Measurements from ENCODE around the gene ADAMTS12.

ADAMTS12 gene

GRCh38 chr5:33831041-33831440 is 60.7 kb downstream of the ADAMTS12 start:
- no peak overlapping the region for H3K4me3 ChIP-seq (ENCODE audit: low read depth, low read length)
- TF ChIP-seq CTCF (IDR thresholded peaks at IDR 0.05; ENCODE audit: low read depth, low read length, missing control alignments) = no peak
- in situ Hi-C loops (cut with HindIII; ENCODE audit: low sequenced_read_pairs) = no loop called here
- DNase-seq (ENCODE audit: low read depth) = no peak

GRCh38 chr5:33829430-33829829 is 62.4 kb downstream of the ADAMTS12 start:
- no peak for TF ChIP-seq CTCF (IDR thresholded peaks at IDR 0.05; ENCODE audit: low read depth, low read length, missing control alignments)
- in situ Hi-C loops (cut with HindIII; ENCODE audit: low sequenced_read_pairs) = no loop called here
- no peak for DNase-seq (ENCODE audit: low read depth)
- no peak overlapping the region for H3K4me3 ChIP-seq (ENCODE audit: low read depth, low read length)

GRCh38 chr5:33828626-33829308 is 63.0 kb downstream of the ADAMTS12 start:
- no peak overlapping the region for H3K4me3 ChIP-seq (ENCODE audit: low read depth, low read length)
- no peak for TF ChIP-seq CTCF (IDR thresholded peaks at IDR 0.05; ENCODE audit: low read depth, low read length, missing control alignments)
- DNase-seq (ENCODE audit: low read depth) = no peak
- in situ Hi-C loops (cut with HindIII; ENCODE audit: low sequenced_read_pairs) = no loop called here

- H3K4me3 ChIP-seq (ENCODE audit: low read depth, low read length) = no peak overlapping the region
- DNase-seq (ENCODE audit: low read depth) = no peak
- in situ Hi-C loops (cut with HindIII; ENCODE audit: low sequenced_read_pairs) = no loop called here
- no peak for TF ChIP-seq CTCF (IDR thresholded peaks at IDR 0.05; ENCODE audit: low read depth, low read length, missing control alignments)
Observed at GRCh38 chr5:33827885-33828284, 63.9 kb downstream of the ADAMTS12 start.

GRCh38 chr5:33827018-33827707 is 64.6 kb downstream of the ADAMTS12 start:
- no peak for TF ChIP-seq CTCF (IDR thresholded peaks at IDR 0.05; ENCODE audit: low read depth, low read length, missing control alignments)
- no peak overlapping the region for H3K4me3 ChIP-seq (ENCODE audit: low read depth, low read length)
- no peak for DNase-seq (ENCODE audit: low read depth)
- in situ Hi-C loops (cut with HindIII; ENCODE audit: low sequenced_read_pairs) = no loop called here

GRCh38 chr5:33824516-33825195 is 67.1 kb downstream of the ADAMTS12 start:
- H3K4me3 ChIP-seq (ENCODE audit: low read depth, low read length) = no peak overlapping the region
- in situ Hi-C loops (cut with HindIII; ENCODE audit: low sequenced_read_pairs) = no loop called here
- TF ChIP-seq CTCF (IDR thresholded peaks at IDR 0.05; ENCODE audit: low read depth, low read length, missing control alignments) = no peak
- DNase-seq (ENCODE audit: low read depth) = peak; percentile 95

All from astrocyte of the cerebellum (primary cell).